Melanocyte of skin (primary cell): ENCODE data around the gene RNPC3. TPM values are rescaled to one million over a fixed set of nuclear protein-coding genes. Genes with fewer than 3 reads are reported as not detected.

Source experiments
- total RNA-seq, 2 donors: library from RNA; depleted of rRNA; stranded (reverse); fragments of >200 nt; gene quantifications; 2 replicates each; pipeline ENCODE4 v1.2.3, GENCODE V29; 2012

RNPC3 gene, protein sequence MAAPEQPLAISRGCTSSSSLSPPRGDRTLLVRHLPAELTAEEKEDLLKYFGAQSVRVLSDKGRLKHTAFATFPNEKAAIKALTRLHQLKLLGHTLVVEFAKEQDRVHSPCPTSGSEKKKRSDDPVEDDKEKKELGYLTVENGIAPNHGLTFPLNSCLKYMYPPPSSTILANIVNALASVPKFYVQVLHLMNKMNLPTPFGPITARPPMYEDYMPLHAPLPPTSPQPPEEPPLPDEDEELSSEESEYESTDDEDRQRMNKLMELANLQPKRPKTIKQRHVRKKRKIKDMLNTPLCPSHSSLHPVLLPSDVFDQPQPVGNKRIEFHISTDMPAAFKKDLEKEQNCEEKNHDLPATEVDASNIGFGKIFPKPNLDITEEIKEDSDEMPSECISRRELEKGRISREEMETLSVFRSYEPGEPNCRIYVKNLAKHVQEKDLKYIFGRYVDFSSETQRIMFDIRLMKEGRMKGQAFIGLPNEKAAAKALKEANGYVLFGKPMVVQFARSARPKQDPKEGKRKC
- 10 to 100 TPM in 1 of 2 donors, 1 to 10 TPM in 1; 9.3 to 14.5 TPM for total RNA-seq

DNA sequence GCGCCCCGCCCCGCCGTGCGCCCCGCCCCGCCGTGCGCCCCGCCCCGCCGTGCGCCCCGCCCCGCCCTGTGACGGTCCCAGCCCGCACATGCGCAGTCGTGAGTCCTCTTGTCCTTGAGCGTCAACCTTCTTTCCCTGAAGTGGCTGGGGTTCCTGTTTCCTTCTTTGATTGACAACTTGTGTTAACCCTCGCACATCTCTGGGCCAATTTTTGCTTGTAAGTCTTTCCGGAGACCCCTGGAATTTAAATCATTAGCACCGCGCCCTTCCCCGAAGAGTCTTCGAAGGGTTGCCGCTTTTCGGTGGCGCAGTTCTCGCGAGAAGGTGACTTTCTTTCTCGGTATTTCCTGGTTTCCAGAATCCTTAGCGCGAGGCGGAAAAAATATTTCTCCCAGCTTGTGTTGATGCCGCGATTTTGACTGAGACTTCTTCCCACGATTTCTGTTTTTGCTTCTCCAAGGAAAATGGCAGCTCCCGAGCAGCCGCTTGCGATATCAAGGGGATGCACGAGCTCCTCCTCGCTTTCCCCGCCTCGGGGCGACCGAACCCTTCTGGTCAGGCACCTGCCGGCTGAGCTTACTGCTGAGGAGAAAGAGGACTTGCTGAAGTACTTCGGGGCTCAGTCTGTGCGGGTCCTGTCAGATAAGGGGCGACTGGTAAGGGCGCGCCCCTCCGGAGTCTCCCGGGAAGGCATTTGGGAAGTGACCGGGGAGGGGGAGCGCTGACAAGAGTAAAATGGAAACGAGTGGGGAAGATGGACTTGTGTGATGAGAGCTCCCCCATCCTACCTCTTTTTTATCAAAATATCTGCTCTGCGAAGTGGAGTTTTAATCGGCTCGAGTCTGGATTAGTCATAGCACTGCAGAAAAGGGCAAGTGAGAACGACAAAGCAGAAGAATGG lies at the start of gene RNPC3:
RNPC3 (plus strand) TSS at position 93 of the 901 bp plus-strand sequence; CDS start at position 465, 372 bp downstream.

DNA sequence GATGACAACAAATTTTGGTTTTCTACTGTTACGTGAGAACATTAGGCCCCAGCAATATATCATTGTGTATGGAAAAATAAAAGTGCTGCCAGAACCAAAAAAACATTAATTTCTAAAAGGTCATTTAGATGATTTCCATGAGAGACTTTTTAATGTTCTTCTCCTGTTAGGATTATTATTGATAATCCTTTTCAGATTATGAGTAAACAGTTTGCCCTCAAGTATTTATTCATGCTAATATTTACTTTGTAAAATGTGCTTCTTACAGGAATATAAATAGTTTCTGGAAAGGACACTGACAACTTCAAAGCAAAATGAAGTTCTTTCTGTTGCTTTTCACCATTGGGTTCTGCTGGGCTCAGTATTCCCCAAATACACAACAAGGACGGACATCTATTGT lies 45.8 kb downstream of the RNPC3 start, which contains the start of gene AMY2B:
AMY2B (plus strand) TSS at position 301 of the 400 bp plus-strand sequence; CDS start at position 315, 14 bp downstream.

Other genes starting within 250 kb of the RNPC3 start
- gene AMY2B, start 45.9 kb downstream of the RNPC3 start, total RNA-seq: 1 to 10 TPM in 1 of 2 donors, under 1 TPM in 1; 1.00 to 1.0 TPM
- gene AMY2A, start 91.7 kb downstream of the RNPC3 start, total RNA-seq: not detected
- not detected for gene AMY1A, start 130.1 kb downstream of the RNPC3 start, total RNA-seq
- gene AMY1B, start 170.5 kb downstream of the RNPC3 start, total RNA-seq: not detected
- not detected for gene AMY1C, start 224.2 kb downstream of the RNPC3 start, total RNA-seq